UCSD-AML1 (cell line): Measurements from ENCODE around the gene KCNJ9.
A peak's percentile ranks its signal among the peaks of the same experiment; 100 is the strongest.
"Not testable (repeated sequence)": the region's sequence is repeated elsewhere in the genome, so short reads cannot be mapped to it uniquely, and the experiment has no call there.

Source experiments
- DNase-seq: peaks from one replicate; lab custom pipeline; 2025; ENCODE audit not compliant: unreplicated experiment; lab: John Stamatoyannopoulos, UW

The KCNJ9 gene

DNA sequence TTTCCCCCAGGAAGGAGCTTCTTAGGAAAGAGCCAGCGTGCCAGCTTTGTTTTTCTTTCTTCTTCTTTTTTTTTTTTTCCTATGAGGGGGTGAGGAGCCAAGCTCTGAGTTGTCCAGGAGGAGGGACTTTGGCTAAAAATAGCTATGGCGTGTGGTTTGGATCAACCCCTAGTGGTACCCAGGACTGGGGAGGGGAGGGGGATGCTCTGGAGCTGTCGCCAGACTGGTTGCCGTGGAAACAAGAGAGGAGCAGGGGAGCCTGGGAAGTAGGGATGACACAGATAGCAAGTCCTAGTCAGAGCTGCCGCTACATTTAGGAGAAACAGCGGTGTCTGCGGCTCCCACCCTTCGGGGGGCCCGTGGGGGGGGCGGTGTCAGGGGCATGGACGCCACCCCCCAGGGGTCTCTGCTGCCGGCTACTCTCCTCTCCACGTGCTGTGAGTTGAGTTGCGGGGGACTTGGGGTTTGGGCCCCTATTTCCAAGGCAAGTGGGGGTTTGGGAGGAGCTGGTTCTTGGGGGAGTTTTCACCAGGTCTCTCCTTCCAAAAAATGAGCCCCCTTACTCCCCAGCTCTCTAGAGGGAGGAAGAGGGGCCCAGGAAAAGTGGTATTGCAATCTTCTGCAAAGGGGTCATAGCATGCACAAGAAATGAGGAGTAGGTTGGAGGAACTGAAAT is at the start of gene KCNJ9:
KCNJ9 (plus strand) TSS at position 278 of the 676 bp plus-strand sequence. CDS start 2,493 bp downstream, outside the sequence.
- no peak for DNase-seq

GRCh38 chr1:160032165-160032820 is 49.0 kb upstream of the KCNJ9 start:
- no peak for DNase-seq

- no peak for DNase-seq
These were observed 40.9 kb upstream of the KCNJ9 start for GRCh38 chr1:160040476-160040875.

GRCh38 chr1:160043543-160043942 is 37.8 kb upstream of the KCNJ9 start:
- no peak for DNase-seq

DNA sequence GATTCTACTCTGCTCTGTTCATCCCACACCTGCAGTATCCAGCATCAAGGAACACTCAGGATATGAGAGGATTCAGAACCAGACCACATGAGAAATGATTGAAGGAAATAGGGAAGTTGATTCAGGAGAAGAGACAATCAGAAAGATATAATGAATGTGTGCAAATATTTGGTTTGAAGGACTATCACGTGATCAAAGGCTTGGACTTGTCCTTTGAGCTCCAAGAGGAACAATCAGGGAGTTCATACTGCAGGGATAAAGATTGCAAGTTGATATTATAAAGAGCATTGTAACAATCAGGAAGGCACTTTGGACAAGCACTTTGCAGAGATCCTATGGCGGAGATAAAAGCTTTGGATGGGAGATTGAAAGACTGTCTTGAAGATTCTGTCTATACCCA is 35.7 kb upstream of the KCNJ9 start:
- no peak for DNase-seq

DNA sequence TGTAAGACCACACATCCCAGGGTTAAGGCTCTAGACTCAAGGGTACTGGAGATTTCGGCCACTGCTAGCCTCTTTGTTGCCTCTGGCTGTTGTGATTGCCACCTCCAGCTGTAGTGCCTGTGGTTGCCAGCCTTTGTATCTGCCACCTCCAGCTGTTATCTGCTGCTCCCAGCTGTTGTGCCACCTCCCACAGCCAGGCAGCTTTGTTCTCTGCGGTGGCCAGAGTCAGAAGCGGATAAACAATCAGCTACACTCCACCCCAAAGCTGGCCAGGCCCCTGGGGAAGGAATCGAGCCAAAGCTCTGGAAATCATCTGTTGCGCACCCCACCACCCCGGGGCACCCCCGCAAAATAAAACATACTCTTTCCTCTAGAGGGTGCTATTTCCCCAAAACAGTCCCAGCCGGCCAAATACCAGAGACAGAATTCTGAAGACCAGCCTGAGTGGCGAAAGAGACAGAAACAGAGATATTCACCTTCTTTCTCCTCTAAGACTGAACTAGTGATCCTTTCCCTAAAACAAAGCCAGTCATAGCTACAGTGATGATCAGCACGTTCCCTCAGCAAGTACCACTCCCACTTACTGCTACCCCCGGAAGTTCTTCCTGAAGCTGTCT is 34.7 kb upstream of the KCNJ9 start:
- peak; percentile 77 for DNase-seq

DNA sequence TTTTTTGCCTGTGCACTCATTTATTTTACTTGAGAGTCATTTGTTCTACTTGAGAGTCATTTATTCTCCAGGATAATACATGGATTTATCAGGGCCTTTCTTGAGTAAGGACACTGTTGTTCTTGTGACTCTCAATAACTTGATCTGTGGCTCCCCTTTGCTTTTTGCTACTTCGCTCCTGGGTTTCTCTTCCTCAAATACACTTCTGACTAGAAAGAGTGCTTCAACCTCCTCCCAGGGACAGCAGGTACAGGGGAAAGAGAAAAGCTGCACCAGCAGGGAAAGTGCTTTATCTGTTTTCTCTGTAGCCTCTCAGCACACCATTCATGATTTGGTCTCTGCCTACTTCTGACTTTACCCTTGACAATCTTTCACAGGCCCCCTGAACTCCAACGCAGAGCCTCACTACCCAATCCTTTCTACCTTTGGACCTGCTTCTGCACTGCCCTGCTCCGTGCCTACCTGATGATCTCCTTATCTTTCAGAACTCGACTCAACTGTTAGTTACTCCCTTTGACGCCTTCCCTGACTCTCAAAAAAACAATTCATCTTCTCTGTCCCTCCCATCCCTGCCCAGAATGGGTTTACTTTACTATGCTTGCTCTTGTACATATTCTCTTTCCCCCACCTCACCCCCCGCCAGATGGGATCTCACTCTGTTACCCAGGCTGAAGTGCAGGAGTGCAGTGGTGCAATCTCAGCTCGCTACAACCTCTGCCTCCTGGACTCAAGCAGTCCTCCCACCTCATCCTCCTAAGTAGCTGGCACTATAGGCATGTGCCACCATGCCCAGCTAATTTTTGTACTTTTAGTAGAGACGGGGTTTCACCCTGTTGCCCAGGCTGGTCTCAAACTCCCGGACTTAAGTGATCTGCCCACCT is 34.0 kb upstream of the KCNJ9 start:
- DNase-seq = no peak

GRCh38 chr1:160048335-160048734 is 33.0 kb upstream of the KCNJ9 start:
- no peak for DNase-seq

GRCh38 chr1:160049101-160049500 is 32.2 kb upstream of the KCNJ9 start:
- no peak for DNase-seq

DNA sequence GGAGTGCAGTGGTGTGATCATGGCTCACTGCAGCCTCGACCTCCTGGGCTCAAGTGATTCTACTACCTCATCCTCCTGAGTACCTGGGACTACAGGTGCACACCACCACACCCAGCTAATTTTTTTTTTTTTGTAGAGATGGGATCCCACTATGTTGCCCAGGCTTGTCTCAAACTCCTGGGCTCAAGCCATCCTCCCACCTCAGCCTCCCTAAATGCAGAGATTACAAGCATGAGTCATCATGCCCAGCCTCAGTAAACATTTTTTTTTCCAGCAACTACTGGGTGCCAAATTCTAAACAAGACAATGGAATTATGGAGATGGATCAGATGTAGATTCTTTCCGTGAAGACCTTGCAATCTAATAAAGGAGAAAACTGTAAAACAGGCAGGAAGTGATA is 31.2 kb upstream of the KCNJ9 start:
- not testable (repeated sequence) for DNase-seq

GRCh38 chr1:160050619-160051018 is 30.7 kb upstream of the KCNJ9 start:
- DNase-seq = no peak

DNA sequence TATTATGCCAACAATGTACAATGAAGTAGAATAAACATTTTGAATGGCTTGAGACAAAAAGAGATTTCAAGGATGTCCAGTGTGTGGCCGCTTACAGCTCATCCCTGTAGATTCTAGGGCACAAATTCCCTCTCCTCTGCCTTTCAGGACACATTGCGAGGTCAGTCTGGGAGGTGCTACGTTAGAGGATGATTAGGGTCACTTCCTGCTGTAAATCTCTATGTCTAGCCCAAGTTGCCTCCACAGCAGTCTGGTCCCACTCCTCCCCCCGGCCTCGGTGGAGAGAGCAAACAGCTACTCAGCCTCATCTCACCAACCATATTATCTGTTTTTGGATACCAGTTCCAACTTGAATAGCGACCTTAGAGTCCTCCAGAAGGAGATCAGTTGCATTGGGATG is 28.4 kb upstream of the KCNJ9 start:
- DNase-seq = no peak

DNA sequence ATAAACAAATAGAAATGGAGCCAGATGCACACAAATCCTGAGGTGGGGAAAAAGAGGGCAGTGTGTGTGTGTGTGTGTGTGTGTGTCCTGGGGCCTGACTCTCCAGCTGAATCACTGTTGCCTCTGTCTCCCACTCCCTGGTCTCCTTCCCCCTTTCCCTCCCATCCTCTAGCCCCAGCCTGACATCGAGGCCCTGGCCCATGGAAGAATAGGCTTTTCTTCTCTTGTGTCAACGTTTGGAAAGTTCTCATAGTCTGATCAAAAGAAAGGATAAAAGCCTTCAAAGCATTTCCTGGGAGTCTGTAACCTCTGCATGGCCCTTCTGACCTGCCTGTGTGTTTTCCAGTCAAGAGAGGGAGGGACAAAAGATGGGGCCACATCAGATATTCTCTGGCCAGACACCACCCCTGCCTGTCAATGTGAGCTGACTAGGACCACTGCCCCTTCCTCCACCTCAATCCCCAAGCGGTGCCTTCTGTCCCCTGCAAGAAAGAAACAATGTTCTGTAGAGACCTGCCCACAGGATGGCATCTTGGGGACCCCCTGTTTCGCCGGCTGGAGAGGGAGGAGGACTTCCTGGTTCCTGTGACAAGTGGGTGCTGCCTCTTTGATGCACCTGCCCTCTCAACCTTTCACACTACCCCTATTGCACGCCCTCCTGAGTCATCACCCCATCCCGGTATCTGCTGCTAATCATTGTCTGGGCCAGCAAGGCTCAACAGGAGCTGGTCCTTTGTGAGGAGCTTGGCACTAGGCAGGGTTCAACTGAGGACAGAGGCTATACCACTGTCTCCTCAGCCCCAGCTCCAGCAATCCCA is 27.6 kb upstream of the KCNJ9 start:
- no peak for DNase-seq

DNA sequence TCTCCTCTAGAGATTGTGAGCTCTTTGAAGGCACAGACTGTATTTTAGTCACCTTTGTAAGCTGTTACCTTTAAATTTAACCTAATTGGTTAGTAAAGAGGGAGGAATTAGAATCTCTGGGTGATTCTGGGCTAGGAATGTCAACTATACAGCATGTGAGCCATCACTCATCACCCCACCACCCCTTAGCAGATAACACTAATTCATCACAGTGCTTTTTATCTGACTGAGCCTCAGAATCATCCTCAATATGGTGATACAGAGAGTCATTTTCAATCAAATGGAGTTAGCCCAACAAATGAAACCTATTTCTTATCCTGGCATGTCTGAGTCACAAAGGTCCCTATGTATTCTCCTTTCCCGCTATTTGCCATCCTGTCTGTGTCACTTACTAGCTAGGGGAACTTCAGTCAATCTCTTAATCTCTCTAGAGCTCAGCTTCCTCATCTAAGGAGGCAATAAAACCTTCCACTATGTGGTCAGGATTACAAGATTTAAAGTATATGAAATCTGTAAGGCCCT is 24.6 kb upstream of the KCNJ9 start:
- DNase-seq = no peak

DNA sequence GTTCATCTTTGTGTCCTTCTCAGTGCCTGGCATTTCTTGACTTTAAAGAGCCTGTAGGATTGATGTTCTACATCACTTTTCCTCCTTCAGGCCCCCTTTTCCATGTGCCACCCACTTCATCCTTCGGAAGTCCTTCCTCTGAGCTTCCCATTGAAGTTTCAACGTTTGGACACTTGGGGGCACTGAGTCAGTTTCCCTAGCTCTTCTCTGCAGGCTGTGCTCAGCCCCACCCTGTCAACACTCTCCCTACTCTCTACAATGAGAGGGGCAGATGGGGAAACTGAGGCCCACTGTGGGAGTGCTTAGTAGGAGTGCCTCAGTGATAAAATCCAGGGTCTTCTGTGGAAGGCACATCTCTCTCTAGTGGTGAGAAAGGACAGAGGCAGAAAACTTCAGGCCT is 23.3 kb upstream of the KCNJ9 start:
- no peak for DNase-seq

DNA sequence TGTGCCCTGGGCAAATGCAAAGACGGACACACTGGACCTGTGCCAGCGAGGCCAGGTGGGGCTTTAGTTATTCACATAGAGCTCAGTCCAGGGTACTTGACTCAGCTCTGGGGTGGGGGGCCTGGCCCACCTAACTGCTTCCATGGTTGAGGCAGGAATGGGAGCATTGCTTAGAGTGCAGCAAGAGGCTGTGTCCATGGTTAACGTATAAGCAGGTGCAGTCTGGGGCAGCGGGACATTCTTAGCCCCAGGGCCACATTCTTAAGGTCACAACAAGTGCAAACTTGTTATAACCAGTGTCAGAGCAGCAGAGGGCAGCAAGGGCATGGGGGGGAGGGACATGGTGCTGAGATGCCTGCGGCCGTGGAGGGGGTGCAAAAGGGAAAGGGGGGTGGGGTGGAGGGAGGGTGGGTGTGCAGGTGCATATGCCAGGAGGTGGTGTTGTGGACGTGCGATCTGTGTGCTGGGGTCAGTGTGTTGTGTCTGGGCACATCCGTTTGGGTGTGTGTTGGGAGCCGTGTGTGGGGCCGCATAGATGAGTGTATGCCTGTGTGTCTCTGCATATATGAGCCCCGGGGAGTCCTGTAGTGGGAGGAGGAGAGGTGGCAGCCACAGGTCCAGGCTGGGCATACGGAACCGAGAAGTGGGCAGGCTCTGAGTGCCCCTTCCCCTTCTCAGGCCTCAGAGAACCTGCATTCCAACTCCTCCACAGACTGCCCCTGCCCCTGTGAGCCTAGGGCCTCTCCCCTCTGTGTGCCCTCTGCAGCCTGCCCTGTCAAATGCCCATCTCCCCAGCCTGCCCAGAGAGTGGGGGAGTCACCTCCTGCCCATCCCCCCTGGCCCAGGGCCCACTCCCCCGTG is 19.7 kb upstream of the KCNJ9 start:
- DNase-seq = no peak

- no peak for DNase-seq
These were observed 19.2 kb upstream of the KCNJ9 start for GRCh38 chr1:160062230-160062532.

DNA sequence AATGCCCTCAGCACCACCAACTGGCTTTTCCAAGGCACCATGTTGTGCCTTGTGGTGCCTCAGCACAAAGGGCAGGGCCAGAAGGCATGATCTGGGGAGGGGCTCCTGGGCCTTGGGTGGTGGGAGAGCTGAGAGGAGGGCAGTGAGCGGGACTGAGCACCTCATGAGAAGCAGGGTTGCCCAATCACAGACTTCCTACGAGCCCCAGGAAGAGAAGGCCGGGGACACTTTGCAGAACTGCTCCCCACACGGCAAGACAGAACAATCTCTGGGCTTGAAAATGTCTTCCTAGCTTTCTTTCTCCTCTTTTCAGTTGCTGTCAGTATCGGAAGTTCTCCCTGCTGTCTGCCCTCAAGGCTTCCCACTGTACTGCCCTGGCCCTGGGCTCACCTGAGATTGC is 18.2 kb upstream of the KCNJ9 start:
- no peak for DNase-seq

DNA sequence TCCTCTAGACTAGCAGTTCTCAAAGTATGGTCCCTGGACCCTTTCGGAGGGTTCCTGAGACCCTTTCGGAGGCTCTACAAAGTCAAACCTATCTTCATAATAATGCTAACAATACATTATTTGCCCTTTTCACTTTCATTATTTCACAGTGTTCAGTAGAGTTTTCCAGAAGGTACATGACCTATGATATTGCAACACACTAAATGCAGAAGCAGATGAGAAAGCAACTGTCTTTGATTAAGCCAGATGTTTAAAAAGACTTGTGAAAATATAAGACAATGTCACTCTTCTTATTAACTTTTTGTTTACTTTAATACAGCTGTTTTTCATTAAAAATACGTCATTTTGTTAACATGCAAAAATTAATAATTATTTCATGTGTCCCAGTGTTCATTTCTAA is 17.2 kb upstream of the KCNJ9 start:
- no peak for DNase-seq

GRCh38 chr1:160064746-160065145 is 16.6 kb upstream of the KCNJ9 start:
- DNase-seq = no peak
